ENCODE results near the gene MAN2B2.

MAN2B2 gene

DNA sequence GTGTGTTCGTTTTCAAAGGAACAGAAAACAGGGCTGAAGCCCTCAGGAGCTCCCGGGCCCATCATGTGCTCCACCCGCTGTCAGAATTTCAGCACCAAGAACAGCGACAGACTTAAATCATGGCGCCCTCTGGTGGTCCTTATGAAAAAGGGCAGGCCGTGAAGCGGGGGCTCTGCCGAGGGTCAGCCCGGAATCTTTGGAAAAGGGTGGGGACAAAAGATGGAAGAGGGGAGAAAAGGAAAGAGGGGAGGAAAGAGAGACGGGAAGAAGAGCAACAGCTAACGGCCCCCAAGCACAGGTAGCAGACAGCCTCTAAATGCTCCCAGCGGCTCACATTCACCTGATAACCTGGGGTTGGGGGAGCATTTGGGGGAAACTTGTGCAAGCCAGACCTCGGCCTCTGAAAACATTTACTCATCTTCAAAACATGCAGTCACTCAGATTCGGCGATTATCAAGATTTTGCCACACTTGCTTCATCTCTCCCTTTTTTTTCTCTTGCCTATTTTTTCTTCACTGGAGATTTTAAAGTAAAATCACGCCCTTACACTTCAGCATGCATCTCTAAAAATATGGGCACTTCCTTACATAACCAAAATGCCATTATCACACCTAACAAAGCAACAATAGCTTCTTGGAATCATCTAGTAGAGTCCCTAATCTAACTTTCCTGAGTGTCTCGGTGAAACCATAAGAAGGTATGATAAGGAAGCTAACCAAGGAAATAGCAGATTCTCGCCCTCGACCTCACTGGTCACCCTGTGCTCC is 28.1 kb upstream of the MAN2B2 start:
- DNase-seq = peak; percentile 78

DNA sequence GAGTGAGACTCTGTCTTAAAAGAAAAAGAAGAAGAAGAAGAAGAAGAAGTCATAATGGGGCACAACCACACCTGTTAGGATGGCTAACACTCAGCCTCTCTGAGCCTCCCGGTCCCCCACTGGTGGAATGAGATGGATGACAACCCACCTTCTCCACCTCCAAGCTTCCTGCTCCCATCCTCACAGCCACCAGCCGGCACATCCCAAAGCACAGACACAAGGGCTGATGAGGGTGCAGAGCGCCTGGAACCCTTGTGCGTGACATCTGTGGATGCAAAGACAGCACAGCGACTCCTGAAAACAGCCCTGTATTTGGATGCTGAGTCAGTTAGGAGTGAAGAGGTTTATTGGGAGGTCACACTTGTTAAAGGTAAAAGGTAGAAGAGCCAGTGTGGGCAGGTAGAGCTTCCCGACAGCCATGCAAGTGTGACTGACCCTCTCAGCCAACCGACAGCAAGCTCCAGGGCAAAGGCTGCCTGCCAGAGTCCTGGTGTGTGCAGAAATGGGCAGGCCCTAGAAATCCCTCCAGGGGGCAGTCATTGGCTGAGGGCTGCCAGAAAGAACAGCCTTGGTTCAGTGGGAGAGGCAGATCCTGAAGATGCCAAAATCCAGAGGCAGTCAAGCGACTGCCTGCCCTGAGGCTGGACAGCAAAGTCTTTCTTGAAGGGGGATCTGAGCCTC is 26.6 kb upstream of the MAN2B2 start:
- peak; percentile 57 for DNase-seq

DNA sequence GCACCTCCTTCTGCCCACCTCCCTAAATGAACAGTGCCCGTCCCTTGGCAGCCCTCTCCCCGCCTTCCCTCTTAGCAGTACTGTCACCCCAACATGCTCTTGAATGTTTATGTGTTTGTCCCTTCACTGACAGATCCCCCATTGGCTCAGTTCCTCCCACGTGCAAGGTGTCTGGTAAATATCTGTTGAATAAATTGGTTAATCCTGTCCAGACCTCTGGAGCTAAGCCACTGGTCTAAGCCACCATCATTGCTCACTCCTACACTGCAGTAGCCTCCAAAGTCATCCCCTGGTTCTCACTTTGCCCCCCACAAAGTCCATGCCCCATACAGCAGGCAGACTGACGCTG is 26.1 kb upstream of the MAN2B2 start:
- no peak for DNase-seq

DNA sequence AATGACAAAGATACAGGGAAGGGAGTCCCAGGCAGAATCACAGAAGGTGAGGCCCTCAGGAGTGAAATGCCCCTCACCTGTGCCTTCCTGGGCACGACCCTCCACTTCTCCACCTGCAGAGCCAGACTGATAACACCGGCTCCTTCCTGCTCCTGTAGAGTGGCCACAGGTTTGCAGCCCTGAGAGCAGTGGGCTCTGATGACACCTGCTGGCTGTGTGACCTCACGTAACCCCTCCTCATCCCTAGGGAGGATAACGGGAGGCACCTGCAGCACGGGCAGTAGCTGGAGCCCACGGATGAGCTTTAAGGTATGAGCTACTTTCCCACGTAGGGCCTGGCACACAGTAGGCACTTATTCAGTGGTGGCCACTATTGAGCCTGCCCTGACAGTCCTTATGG is 25.5 kb upstream of the MAN2B2 start:
- DNase-seq = no peak

DNA sequence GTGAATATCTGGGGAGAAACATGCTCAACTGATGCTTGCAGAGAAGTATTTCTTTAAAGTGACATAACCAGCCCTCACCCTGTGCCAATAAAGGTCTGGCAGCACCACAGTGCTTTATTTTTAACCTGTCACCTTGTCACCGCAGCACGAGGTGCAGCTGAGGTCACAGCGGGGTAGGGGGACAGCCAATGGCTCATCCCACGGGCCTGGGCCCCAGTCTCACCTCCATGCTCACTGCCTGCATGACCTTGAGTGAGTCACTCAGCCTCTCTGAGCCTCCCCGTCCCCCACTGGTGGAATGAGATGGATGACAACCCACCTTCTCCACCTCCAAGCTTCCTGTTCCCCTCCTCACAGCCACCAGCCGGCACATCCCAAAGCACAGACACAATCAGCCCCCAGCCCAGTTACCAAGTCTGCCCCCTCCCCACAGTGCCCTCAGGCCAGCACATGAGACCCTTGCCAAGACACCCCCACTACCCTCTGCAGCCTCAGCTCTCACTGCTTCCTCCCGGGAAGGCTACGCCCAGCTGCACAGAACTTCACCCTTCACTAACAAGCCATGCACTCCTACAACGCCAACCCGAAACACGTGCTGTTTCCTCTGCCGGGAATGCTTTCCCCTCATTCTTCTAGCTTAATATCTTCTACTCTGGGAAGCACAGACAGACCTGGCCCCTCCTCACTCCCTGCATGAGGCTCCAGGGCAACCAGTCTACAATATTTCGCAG is 24.9 kb upstream of the MAN2B2 start:
- DNase-seq = no peak

DNA sequence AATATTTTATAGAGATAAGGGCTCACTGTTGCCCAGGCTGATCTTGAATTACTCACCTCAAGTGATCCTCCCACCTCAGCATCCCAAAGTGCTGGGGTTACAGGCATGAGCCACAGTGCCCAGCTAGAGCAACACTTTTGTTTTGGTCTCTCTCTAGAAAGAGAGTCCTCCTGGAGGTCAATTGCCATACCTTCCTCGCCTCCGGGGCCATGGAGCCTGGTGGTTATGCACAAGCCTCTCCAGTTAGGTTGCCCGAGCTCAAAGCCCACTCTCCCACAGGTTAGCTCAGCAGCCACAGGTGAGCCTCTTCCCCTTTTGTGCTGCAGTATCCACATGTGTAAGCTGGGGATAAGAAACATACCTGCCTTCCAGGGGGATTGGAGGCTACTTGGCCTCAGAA is 24.2 kb upstream of the MAN2B2 start:
- DNase-seq = no peak

DNA sequence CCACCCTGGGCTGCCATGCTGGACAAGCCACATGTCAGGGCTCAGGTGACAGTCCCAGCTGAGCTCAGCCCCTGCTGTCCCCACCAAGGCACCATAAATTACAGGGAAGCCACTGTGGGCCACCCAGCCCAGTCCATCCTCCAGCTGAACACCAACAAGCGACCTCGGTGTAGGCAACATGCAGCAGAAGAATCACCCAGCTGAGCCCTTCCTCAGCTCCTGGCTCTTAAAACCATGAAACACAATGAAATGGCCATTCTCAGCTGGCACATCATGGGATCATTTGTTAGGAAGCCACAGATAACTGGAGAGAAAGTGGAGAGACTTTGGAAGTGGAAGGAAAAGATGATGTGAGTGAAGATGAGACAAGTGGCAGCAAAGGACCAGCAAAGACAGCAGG is 23.3 kb upstream of the MAN2B2 start:
- DNase-seq = no peak

DNA sequence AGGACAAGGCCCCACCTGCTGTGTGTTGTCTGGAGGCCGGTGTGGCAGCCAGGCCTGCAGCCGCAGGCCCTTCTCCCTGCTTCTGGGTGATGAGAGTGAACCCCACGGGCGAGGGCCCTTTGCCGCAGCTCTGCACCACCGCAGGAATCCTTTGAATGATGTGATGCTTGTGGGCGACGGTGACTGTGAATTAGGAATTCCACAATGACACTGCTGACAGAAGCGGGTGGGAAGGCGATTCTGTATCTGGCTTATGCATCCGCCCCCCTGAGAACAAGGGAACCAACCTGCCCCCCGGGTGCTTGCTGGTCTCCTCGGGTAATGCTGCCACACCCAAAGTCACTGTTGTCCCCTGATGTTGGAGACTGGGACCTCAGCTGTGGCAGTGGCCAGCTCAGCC is 19.5 kb upstream of the MAN2B2 start:
- DNase-seq = no peak

DNA sequence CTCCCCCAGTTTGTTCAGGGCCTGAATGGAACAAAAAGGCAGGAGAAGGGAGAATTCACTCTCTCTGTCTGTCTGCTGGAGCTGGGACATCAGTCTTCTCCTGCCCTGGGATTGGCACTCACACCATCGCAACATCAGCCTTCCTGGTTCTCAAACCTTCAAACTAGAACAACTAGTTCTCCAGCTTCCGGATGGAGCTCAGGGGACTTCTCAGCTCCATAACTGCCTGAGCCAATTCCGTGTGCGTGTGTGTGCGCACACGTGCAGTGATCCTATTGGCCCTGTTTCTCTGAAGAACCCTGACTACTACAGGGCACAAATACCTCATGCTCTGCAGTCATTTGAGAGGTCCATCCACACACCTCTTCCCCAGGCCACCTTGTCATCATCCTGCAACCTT is 18.7 kb upstream of the MAN2B2 start:
- DNase-seq = no peak

DNA sequence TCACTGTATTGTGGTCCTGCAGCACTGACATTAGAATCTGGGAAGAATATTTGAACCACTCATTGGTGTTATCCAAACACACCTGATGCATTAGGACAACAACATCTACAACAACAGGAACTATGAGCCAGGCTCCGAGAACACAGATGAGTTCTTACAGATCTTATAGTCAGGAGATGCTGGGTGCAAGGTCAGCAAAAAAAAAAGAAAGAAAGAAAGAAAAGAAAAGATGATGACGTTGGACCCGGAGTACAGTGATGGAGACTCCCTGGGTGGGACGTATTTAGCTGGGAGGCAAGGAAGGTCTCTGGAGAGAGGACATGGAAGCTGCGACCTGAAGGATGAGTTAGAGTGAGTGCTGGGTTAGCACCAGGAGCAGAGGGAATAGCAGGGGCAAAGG is 17.8 kb upstream of the MAN2B2 start:
- DNase-seq = no peak

DNA sequence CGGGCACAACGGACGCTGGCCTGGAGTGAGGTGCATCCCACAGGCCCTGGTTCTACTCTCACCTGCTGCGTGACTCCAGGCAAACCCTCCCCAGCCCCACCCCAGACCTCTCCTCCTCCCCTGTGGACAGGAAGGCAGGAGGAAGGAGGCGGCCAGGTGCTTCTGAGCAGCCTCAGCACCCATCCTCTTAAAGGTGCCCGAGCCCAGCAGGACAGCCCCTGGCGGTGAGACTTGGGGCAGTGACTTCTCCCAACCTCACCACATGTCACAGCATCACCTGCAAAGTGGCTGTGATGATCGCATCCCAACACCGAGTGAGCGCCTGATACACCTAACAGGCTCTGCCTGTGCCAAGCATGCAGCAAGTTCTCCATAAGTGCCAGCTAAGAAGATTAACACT is 17.1 kb upstream of the MAN2B2 start:
- no peak for DNase-seq

DNA sequence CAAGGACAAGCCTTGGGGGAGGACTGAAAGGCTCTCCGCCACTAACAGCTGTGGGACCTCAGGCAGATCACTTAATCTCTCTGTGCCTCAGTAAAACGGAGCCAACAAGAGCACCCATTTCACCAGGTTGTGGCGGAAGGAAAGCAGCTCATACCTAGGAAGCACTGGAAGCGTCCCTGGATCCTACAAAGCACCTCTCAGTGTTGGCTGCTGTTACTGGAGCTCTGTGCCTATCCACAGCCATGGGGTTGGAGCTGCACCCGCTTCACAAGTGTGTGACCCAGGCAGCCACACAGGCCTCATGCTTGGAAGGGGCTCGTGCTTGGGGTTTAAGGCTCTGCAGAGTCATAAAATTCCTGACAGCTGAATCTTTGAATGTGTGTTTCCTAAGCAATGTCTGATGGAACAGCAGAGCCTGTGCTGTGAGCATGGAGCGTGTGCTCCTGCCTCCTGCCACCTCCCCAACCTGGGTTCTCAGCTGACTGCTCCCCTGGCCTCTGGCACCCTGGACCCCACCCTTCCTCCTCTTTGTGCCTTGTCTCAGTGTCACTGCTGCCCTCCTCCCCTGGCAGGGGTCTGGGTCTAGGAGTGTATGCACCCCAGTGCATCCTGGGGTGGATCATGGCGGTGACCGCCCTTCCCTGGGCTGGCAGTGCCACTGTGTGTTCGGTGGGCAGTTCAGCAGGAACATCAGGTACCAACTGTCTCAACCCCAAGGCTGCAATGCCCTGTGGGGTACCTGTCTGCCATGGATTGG is 14.4 kb upstream of the MAN2B2 start:
- DNase-seq = no peak

DNA sequence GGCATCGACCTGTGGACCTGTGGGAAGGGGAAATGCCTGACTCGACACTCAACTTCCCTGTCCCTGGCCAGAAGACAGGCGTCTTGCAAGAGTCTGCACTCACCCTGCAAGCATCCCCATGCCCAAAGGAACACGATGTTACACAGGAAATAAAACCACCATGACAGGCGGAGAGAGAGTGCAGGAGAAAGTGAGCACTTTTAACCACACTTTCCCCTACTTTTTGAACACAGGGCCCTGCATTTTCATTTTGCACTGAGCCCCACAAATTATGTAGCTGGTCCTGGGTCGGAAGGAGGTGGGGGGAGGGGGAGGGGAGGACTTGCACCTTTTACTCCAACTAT is 13.8 kb upstream of the MAN2B2 start:
- no peak for DNase-seq

DNA sequence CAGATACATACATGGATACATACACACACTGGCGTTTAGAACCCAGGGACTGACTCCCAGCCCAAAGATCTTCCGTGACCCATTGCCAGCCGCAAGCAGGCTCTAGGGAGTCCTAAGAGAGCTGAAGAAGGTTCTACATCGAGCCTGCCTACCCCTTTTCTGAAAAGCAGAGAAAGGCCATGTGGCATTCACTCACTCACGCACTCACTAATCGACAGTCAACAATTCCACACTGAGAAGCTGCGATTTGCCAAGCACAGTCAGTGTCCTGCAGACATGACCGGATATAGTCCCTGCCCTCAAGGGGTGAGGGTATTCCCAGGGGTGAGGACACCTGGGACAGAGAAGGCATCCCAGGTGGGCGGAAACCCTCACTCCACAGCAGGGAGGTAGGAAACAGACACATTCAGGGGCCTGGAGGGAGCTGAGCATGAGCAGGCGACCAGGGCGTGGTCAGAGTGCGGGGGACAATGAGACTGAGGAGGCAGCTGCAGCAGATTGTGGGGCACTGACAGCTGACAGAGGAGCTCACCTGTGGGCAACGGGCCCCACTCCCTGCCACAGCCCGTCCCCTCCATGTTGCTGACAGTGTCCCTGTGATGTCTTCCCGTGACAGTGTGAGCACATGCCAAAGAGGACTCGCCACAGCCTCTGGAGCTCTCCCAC is 13.2 kb upstream of the MAN2B2 start:
- no peak for DNase-seq

DNA sequence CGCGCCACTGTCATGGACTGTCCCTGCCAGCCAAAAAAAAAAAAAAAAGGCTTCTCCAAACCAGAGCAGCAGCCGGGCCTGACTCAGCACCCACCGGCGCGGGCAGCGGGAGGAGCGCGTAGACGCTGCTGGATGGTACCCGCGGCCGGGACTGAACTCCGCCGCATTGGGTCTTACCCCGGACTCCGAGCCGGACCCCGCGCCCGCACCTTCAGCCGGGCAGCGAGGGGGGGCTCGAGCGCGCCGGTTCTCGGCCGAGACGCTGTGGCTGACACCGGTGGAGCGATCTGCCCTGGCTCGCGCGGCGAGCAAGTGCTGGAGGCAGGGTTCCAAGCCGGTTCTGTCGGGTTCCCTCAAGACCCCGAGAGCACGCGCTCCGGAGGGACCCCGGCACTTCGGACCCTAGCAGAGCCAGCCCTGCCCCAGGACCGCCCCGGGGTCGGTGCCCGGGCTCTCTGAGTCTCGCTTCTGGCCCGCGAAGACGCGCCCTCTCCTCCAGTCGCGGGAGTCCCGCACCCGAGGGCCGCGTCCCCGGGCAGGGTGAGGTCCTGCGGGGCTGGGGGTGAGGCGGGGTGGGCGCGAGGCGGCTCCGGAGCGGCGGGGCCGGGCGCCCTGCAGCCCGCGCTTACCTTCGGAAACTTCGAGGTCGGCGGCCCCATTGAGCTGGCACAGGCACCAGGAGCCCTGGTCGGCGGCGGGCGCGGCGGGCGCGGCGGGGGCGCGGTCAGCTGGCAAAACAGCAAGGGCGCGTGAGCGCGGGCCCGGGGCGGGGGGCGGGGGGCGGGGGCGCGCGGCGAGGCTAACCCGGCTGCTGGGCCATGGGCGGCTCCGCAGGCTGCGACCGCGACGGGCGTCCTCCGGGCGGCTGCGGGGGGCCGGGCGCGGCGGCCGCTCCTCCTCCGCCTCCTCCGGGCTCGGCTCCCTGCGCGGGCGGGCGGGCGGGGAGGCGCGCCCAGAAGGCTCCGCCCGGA is 11.8 kb upstream of the MAN2B2 start:
- DNase-seq = no peak

DNA sequence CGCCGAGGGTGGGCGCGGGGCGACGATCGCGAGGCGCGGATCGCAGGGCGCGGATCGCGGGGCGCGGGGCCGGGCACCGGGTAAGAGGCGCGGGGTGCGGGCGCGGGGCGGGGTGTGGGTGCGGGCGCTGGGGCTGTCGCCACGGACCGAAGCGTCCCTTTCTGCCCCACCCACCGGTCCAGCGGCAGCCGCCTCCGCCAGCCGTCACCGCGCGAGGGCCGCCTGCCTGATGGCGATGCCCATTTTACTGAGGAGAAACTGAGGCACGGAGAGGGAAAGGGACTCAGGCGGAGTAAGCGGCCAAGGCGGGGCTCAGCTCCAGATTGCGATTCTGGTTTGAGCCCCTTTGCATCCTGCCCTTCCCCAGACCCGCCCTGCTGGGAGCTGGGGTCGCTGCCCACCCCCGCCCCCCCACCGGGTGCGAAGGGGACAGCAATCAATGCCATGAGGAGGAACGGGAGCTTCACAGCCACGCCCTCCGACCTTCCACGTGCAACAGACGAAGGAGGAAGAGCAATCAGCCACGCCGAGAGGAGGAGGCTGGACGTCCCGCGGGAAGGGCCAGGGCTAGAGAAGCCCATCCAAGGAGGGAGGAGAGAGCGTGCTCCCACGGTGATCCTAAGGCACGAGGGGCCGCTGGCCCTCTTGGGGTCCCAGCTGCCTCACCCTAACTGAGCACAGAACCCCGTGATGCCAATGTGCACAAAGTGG is 10.9 kb upstream of the MAN2B2 start:
- no peak for DNase-seq

DNA sequence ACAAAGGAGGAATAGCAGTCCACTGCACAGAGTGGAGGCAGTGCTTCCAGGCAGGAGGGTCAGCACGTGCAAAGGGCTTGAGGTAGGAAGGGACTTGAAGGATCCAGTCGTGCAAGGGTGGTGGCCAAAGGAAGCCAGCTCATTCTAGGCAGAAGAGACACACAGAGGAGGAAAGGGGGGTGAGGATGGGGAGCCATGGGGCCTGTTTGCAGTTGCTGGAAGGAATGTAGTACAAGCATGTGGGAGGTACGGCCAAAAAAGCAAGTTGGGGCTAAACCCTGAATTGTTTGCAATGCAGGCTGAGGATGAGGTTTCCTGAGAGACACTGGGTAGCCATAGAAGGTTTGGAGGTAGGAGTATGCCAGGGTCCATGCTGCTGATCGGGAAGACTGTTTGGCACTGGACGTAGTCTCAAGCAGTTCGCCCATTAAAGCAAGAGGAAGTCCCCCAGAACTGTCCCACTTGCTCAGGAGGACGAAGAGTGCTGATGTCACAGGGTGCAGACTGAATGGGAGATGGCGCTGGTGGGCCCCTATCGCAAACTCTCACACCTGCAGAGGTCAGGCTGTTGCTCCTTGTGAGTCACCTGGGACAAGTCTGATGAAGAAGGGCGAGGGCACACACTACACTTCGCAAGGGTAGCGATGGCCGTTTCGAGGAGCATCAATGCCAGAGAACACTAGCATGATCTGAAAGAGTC is 9.1 kb upstream of the MAN2B2 start:
- DNase-seq = no peak

DNA sequence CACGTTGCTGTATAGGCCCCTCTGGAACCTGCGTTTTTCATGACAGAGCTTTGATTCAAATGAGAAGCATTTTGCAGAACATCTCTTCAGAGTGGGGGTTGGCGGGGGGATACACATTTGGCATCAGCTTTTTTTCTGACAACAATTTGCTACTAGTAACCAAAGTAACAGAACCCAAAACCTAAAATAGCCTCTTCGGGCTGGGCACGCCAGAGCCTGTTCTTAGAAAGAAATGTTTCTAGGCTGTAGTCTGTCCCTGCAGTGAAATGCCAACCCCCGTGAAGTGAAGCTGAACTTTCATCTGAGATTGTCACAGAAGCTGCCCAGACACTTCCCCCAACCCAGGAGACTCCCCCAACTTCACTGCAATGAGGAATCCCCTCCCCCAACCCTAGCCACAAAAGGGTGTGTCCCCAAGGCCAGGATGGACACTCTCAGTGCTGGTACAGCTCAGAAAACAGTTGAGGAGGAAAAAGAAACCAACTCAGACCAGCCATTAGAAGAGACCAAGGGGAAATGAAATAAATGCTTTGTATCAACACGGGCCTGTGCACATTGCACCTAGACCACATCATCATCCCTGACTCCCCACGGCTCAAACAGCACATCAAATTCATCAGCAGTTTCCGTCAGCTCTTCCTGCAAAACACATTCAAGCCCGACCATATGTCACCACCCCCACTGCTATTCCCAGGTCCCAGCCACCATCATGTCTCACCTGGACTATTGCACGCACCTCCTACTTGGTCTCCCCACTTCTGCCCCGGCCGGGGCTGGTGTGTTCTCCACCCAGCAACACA is 8.4 kb upstream of the MAN2B2 start:
- DNase-seq = no peak

DNA sequence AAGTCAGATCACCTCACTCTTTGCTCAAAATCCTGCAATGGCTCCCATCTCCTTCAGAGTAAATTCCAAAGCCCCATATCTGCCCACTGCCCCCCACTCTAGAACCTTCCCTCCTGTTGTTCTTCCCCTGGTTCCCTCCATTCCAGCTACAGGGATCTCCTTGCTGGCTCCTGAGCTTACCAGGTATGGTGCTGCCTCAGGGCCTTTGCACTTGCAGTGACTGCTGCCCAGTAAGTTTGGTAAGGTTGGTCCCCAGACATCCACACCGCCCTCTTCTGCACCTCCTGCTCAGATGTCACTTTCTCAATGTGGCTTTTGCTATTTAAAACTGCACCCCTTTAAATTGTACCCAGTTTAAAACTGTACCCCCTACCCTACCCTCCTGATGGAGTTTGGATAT is 7.8 kb upstream of the MAN2B2 start:
- no peak for DNase-seq

DNA sequence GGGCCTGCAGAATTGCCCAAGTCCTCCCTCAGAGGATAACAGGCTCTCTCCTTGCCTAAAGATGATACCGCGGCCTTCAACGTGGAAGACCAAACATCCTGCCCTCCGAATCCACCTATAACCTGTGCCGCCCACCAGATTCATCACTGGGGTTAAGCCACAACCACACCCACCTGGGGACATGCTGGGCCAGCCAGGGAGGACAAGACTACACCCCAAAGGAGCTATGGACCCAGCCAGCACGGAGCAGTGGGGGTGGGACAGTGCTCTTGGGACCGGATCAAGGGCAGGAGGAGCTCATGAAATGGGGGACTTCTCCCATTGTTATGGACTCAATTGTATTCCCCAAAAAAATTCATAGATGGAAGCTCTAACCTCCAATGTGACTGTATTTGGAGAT is 6.8 kb upstream of the MAN2B2 start:
- DNase-seq = no peak
